BJ (cell line): ENCODE results near the gene CCDC182. TPM values are rescaled to one million over a fixed set of nuclear protein-coding genes. Genes with fewer than 3 reads are reported as not detected.

Experiments
- CTCF ChIA-PET: fragments of 350-600 bp; formaldehyde crosslinking; extraction: SDS; loops from one replicate; lab custom pipeline; 2021; ENCODE audit warnings: antibody characterized with exemption, inconsistent platforms; lab: Yijun Ruan, JAX
- POLR2A ChIA-PET: fragments of 300-600 bp; sonication (Branson Sonifier 250); formaldehyde crosslinking; extraction: SDS; loops from one replicate; lab custom pipeline; 2021; ENCODE audit warnings: antibody characterized with exemption; lab: Charles Lee
- DNase-seq: peaks from one replicate; pipeline ENCODE4 v3.0.0-alpha.2; 2011; ENCODE audit warnings: low read depth
- H3K27me3 ChIP-seq: 2 replicates; pipeline ENCODE4 v1.6.0; 2011; ENCODE audit warnings: low read length; ENCODE audit not compliant: control insufficient read depth, insufficient read depth
- H3K36me3 ChIP-seq: 2 replicates; pipeline ENCODE4 v1.5.1; 2011; ENCODE audit warnings: low read length; ENCODE audit not compliant: control insufficient read depth, insufficient read depth
- H3K4me3 ChIP-seq: 2 replicates; pipeline ENCODE4 v1.5.1; 2011; ENCODE audit warnings: low read depth, mild to moderate bottlenecking, control low read depth, low read length
- polyA plus RNA-seq: library from polyadenylated mRNA; depleted of rRNA; stranded (reverse); fragments of >200 nt; gene quantifications from 2 replicates; pipeline ENCODE4 v1.2.3, GENCODE V29; 2011
- TF ChIP-seq, protein P1 (sequence below): IDR thresholded peaks from 2 replicates; pipeline ENCODE4 v1.5.1; 2011; ENCODE audit warnings: low read depth, mild to moderate bottlenecking, control low read depth, inconsistent platforms, low read length, moderate library complexity; ENCODE audit not compliant: insufficient read depth

The CCDC182 gene
- polyA plus RNA-seq, 1 experiment: not detected

DNA sequence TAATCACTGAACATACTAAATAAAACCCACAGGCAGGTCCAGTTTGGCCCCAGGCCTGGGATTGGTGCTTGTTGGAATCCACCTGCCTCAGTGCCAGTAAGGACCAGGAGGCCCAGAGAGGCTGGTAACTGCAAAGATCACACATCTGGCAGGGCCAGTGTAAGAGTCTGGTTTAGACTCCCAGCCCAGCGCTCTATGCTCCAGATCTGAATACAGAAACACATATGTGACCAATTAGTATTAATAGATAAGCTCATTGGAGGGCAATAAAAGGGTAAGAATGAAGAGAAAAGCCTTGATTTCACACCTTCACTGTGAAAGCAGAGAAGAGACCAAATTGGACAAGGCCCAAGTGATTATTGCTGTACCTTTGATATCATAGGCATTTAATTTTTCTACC lies 13.6 kb upstream of the CCDC182 start:
- TF ChIP-seq, protein P1, sequence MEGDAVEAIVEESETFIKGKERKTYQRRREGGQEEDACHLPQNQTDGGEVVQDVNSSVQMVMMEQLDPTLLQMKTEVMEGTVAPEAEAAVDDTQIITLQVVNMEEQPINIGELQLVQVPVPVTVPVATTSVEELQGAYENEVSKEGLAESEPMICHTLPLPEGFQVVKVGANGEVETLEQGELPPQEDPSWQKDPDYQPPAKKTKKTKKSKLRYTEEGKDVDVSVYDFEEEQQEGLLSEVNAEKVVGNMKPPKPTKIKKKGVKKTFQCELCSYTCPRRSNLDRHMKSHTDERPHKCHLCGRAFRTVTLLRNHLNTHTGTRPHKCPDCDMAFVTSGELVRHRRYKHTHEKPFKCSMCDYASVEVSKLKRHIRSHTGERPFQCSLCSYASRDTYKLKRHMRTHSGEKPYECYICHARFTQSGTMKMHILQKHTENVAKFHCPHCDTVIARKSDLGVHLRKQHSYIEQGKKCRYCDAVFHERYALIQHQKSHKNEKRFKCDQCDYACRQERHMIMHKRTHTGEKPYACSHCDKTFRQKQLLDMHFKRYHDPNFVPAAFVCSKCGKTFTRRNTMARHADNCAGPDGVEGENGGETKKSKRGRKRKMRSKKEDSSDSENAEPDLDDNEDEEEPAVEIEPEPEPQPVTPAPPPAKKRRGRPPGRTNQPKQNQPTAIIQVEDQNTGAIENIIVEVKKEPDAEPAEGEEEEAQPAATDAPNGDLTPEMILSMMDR: no peak
- POLR2A ChIA-PET: no interaction called here
- H3K27me3 ChIP-seq: peaks cover 7% of the 10 kb centered on the region

DNA sequence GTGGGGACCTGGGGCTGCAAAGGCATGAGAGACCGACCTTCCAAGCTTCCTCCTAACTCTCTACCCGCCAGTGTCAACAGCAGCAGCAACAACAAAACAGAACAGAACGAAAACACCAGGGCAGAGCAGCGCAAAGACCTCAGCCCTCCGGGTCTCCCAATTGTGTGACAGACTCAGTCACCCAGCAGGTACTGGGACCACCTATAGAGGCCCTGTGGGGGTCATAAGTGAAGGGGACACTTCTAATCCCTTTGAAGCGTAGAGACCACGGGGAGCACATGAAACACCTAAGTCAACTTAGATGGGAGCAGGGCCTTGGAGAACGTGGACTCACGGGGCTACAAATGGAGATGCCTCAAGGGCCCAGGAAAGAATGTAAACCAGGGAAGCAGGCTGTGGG lies 12.6 kb upstream of the CCDC182 start:
- POLR2A ChIA-PET: no interaction called here
- CTCF ChIA-PET: interaction anchor here (0.8 to 3.2 kb wide), 4 partner anchors 8 to 521 kb away, joined by 3 to 10 read pairs (median 4); no protein-coding TSS in a partner anchor

More for the DNA sequence above, 13.6 kb upstream of the CCDC182 start:
- CTCF ChIA-PET: interaction anchor here (0.6 to 3.2 kb wide), 5 partner anchors 9 to 522 kb away, joined by 3 to 10 read pairs (median 4); no protein-coding TSS in a partner anchor
- no peak for DNase-seq
- Histone ChIP-seq H3K4me3 (no peak overlapping the region), H3K36me3 (no peaks in the 10 kb centered on the region)

DNA sequence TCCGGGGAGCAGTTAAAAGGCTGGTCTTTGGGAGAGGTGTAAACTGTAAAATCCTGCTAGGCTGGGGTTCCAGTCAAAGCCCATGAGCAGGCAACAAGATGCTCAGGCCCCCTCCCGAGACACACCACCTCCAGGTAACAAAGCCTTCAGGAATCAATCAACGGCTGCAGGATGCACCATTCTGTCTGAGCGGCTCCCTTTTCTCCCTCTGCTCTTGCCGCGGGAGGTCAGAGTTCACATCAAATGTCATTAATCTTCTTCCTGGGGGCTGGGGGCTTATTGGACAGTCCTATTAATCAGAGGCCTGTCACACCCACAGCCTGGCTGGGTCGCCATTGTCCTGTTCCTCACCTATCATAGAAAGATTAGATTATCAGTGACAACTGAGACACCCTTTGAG lies 11.9 kb upstream of the CCDC182 start:
- Histone ChIP-seq H3K4me3 (no peak overlapping the region), H3K27me3 (peaks cover 1% of the 10 kb centered on the region), H3K36me3 (no peaks in the 10 kb centered on the region)
- ChIA-PET CTCF (interaction anchor here (0.8 to 3.2 kb wide), 3 partner anchors 7 to 514 kb away, joined by 4 to 10 read pairs (median 5); no protein-coding TSS in a partner anchor), POLR2A (no interaction called here)
- no peak for DNase-seq
- TF ChIP-seq, protein P1: no peak

More for the DNA sequence above, 12.6 kb upstream of the CCDC182 start:
- DNase-seq: no peak
- TF ChIP-seq, protein P1: no peak
- H3K36me3 ChIP-seq: no peaks in the 10 kb centered on the region
- peaks cover 3% of the 10 kb centered on the region for H3K27me3 ChIP-seq
- no peak overlapping the region for H3K4me3 ChIP-seq

DNA sequence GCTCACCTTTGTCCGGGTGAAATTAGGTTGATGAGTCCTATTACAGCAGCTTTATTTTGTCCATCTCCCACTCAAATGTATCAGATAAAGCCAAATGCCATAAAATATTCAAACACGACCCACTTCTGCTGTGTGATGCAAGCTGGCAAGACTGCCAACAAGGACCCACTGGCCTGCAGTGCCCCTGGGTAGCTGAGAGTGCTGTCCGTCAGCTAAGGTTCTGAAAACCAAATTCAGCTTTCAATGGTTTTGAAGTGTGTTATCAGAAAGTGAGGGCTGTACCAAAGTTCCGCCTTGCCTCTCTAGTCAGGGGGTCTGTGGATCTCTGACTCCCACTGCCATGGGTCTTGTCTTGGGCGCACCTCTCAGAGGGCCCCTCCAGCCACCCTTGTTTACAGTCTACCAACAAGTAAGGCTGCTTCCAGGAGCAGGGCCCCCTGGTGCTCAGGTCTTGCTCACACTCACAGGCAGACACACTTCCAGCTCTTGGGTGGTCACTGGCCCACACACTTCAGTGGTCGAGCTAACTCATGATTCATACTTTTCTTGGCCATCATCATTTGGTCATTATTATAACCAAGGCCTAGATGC lies 10.5 kb upstream of the CCDC182 start:
- DNase-seq: no peak

More for the DNA sequence above, 10.5 kb upstream of the CCDC182 start:
- H3K36me3 ChIP-seq: no peaks in the 10 kb centered on the region
- TF ChIP-seq, protein P1: no peak
- H3K27me3 ChIP-seq: peaks cover 1% of the 10 kb centered on the region
- POLR2A ChIA-PET: no interaction called here
- no peak overlapping the region for H3K4me3 ChIP-seq
- CTCF ChIA-PET: no interaction called here
